ENCODE measurements around the gene P2RX7. TPM values are rescaled to one million over a fixed set of nuclear protein-coding genes. Genes with fewer than 3 reads are reported as not detected.
A peak's percentile ranks its signal among the peaks of the same experiment; 100 is the strongest.

The P2RX7 gene
- polyA plus RNA-seq, 3 donors = 12.3 to 66.3 (median 20.5) TPM

GRCh38 chr12:121218588-121219352, 86.1 kb downstream of the P2RX7 start:
- no peak overlapping the region for H2AFZ ChIP-seq (ENCODE audit: insufficient read depth, low read depth, low read length, poor library complexity, severe bottlenecking)
- peak overlapping the region in 1 of 2 donors; percentile 3 for H3K27ac ChIP-seq (ENCODE audit: low read depth in 1 of 2, low read length in 2 of 2)
- 98% methylated on average over 9 of the region's 18 CpGs for WGBS (ENCODE audit: insufficient coverage)
- Mint-ChIP-seq H3K27ac (peak overlapping the region in 3 of 7 donors; percentile 34 to 74 (median 46)), H3K36me3 (peaks cover 63 to 77% of the 10 kb centered on the region in 2 donors), H3K4me3 (no peak overlapping the region), H3K9me3 (no peaks in the 10 kb centered on the region), H3K4me1 (peaks cover 43% of the 10 kb centered on the region), H3K27me3 (ENCODE audit: low read depth in 3 of 3) (peaks cover 0 to 3% (median 0%) of the 10 kb centered on the region in 3 donors)
- H3K9ac ChIP-seq (ENCODE audit: insufficient read depth, low read length, poor library complexity, severe bottlenecking) = no peak overlapping the region
- TF ChIP-seq, protein P1, sequence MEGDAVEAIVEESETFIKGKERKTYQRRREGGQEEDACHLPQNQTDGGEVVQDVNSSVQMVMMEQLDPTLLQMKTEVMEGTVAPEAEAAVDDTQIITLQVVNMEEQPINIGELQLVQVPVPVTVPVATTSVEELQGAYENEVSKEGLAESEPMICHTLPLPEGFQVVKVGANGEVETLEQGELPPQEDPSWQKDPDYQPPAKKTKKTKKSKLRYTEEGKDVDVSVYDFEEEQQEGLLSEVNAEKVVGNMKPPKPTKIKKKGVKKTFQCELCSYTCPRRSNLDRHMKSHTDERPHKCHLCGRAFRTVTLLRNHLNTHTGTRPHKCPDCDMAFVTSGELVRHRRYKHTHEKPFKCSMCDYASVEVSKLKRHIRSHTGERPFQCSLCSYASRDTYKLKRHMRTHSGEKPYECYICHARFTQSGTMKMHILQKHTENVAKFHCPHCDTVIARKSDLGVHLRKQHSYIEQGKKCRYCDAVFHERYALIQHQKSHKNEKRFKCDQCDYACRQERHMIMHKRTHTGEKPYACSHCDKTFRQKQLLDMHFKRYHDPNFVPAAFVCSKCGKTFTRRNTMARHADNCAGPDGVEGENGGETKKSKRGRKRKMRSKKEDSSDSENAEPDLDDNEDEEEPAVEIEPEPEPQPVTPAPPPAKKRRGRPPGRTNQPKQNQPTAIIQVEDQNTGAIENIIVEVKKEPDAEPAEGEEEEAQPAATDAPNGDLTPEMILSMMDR (IDR thresholded peaks at IDR 0.05) = no peak
- peaks cover 5% of the 10 kb centered on the region for H4K20me1 ChIP-seq (ENCODE audit: insufficient read depth, low read length)
- H3K36me3 ChIP-seq (replicated peaks in 1 of 2; ENCODE audit: control insufficient read depth in 1 of 2, insufficient read depth in 2 of 2, low read length in 2 of 2) = peaks cover 51 to 74% of the 10 kb centered on the region in 2 donors
- no peak for DNase-seq
- no peaks in the 10 kb centered on the region for H3K27me3 ChIP-seq (ENCODE audit: control insufficient read depth in 2 of 2, insufficient read depth in 2 of 2, low read length in 2 of 2)
- peaks cover 36 to 38% of the 10 kb centered on the region in 2 donors for H3K4me1 ChIP-seq (ENCODE audit: control insufficient read depth in 1 of 2, insufficient read depth in 2 of 2, low read length in 2 of 2)
- no peaks in the 10 kb centered on the region for H3K9me3 ChIP-seq (replicated peaks in 1 of 2; ENCODE audit: control insufficient read depth in 1 of 2, insufficient read depth in 1 of 2, low read length in 2 of 2)
- H3K79me2 ChIP-seq (ENCODE audit: insufficient read depth, low read length) = peaks cover 41% of the 10 kb centered on the region
- no peak overlapping the region for H3K4me2 ChIP-seq (replicated peaks; ENCODE audit: extremely low read depth, low read length, poor library complexity, severe bottlenecking)
- H3K4me3 ChIP-seq (replicated peaks in 1 of 3; ENCODE audit: low read depth in 2 of 3, low read length in 3 of 3) = no peak overlapping the region
- intact Hi-C loops (cut with micrococcal nuclease) = loop anchor here in 1 of 2 donors (5.0 kb wide), 1 partner anchor 41 kb away; no protein-coding TSS in a partner anchor

DNA sequence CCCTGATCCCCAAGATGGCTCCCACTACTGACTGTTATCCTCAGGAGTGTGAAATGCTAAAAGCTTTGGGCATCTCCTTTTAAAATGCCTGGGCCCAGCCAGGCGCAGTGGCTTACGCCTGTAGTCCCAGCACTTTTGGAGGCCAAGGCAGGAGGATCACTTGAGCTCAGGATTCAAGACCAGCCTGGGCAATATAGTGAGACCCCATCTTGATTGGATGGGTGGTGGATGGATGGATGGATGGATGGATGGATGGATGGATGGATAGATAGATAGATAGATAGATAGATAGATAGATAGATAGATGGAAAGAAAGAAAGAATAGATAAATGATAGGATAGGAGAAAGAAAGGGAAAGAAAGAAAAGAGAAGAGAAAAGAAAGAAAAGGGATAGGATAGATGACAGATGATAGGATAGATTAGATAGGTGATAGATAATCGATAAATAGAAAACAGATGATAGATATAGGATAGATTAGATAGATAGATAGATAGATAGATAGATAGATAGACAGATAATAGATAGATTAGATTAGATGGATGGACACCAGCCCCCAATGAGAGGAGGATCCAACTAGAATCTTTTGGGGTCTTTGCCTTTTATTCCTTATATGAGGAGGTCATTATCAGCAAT, 86.8 kb downstream of the P2RX7 start:
- intact Hi-C loops (cut with micrococcal nuclease) = loop anchor here in 1 of 2 donors (5.0 kb wide), 1 partner anchor 42 kb away; no protein-coding TSS in a partner anchor
- no peak overlapping the region for H3K4me2 ChIP-seq (replicated peaks; ENCODE audit: extremely low read depth, low read length, poor library complexity, severe bottlenecking)
- 100% methylated on average over 2 of the region's 3 CpGs for WGBS (ENCODE audit: insufficient coverage)
- H3K36me3 Mint-ChIP-seq = peaks cover 65 to 82% of the 10 kb centered on the region in 2 donors
- H3K27ac ChIP-seq (ENCODE audit: low read depth in 1 of 2, low read length in 2 of 2) = peak overlapping the region in 1 of 2 donors; percentile 3
- H2AFZ ChIP-seq (ENCODE audit: insufficient read depth, low read depth, low read length, poor library complexity, severe bottlenecking) = no peak overlapping the region
- H3K27me3 Mint-ChIP-seq (ENCODE audit: low read depth in 3 of 3) = peaks cover 0 to 3% (median 2%) of the 10 kb centered on the region in 3 donors
- peaks cover 54 to 80% of the 10 kb centered on the region in 2 donors for H3K36me3 ChIP-seq (replicated peaks in 1 of 2; ENCODE audit: control insufficient read depth in 1 of 2, insufficient read depth in 2 of 2, low read length in 2 of 2)
- H3K79me2 ChIP-seq (ENCODE audit: insufficient read depth, low read length) = peaks cover 42% of the 10 kb centered on the region
- H3K27ac Mint-ChIP-seq = peak overlapping the region in 2 of 7 donors; percentile 36 to 65
- H3K27me3 ChIP-seq (ENCODE audit: control insufficient read depth in 2 of 2, insufficient read depth in 2 of 2, low read length in 2 of 2) = no peaks in the 10 kb centered on the region
- H3K9me3 Mint-ChIP-seq = no peaks in the 10 kb centered on the region
- no peak for DNase-seq
- peaks cover 30 to 31% of the 10 kb centered on the region in 2 donors for H3K4me1 ChIP-seq (ENCODE audit: control insufficient read depth in 1 of 2, insufficient read depth in 2 of 2, low read length in 2 of 2)
- H3K4me3 Mint-ChIP-seq = no peak overlapping the region
- H3K9ac ChIP-seq (ENCODE audit: insufficient read depth, low read length, poor library complexity, severe bottlenecking) = no peak overlapping the region
- H4K20me1 ChIP-seq (ENCODE audit: insufficient read depth, low read length) = peaks cover 9% of the 10 kb centered on the region
- H3K4me1 Mint-ChIP-seq = peaks cover 38% of the 10 kb centered on the region
- TF ChIP-seq, protein P1 (IDR thresholded peaks at IDR 0.05) = no peak
- H3K9me3 ChIP-seq (replicated peaks in 1 of 2; ENCODE audit: control insufficient read depth in 1 of 2, insufficient read depth in 1 of 2, low read length in 2 of 2) = no peaks in the 10 kb centered on the region
- no peak overlapping the region for H3K4me3 ChIP-seq (replicated peaks in 1 of 3; ENCODE audit: low read depth in 2 of 3, low read length in 3 of 3)
